22Rv1 (cell line): ENCODE data around the gene HIF1AN.

Source experiments
- CTCF ChIP-seq: fragments of 450-650 bp; IDR thresholded peaks from 2 replicates; pipeline ENCODE4 v1.5.1; 2017; ENCODE audit warnings: mild to moderate bottlenecking
- ZFX ChIP-seq: fragments of 450-650 bp; IDR thresholded peaks from 2 replicates; pipeline ENCODE4 v1.6.1; 2017; ENCODE audit warnings: antibody characterized with exemption, borderline replicate concordance

DNA sequence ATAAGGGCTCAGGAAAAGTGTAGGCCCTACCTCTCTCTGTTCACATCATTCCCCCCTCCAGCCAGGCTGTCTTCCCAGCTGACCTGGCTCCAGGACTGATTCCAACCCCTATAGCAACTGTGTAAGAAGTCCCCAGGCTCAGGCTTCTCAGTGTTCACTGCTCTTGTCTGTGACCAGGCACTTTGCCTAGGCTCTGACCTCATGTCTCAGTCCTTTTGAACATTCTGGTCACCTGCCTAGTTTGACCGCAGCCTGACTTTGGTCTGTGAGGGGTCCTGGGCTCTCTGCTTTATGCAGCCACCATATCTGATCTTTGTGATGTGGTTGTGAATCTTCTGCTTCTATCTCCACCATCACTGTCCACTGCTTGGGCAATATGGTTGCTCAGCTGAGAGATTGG lies 24.5 kb downstream of the HIF1AN start:
- TF ChIP-seq CTCF (no peak), ZFX (no peak)
